ENCODE measurements around the gene C2CD4C. TPM values are rescaled to one million over a fixed set of nuclear protein-coding genes. Genes with fewer than 3 reads are reported as not detected.
"Not testable (repeated sequence)": the region's sequence is repeated elsewhere in the genome, so short reads cannot be mapped to it uniquely, and the experiment has no call there.

C2CD4C gene
- total RNA-seq, 1 experiment from 2014 or later = 1.8 TPM

GRCh38 chr19:453606-454005 is 44.7 kb upstream of the C2CD4C start:
- Histone ChIP-seq H3K36me3 (ENCODE audit: insufficient read depth, low read length, poor library complexity, severe bottlenecking) (no peaks in the 10 kb centered on the region), H3K27ac (ENCODE audit: low read depth, low read length, poor library complexity, severe bottlenecking) (no peak overlapping the region), H3K27me3 (replicated peaks; ENCODE audit: insufficient read depth, low read depth, low read length, poor library complexity) (no peaks in the 10 kb centered on the region), H3K4me3 (ENCODE audit: low read depth, low read length, poor library complexity, severe bottlenecking) (no peak overlapping the region), H3K4me1 (ENCODE audit: insufficient read depth, low read length, poor library complexity, severe bottlenecking) (no peaks in the 10 kb centered on the region), H3K9me3 (ENCODE audit: low read depth, low read length, poor library complexity, severe bottlenecking) (no peaks in the 10 kb centered on the region)
- POLR2A ChIA-PET (ENCODE audit: low non-redundant PET) = no interaction called here
- CTCF ChIA-PET = no interaction called here
- no peak for DNase-seq (ENCODE audit: low spot score)
- intact Hi-C loops (cut with micrococcal nuclease; ENCODE audit: unreplicated experiment) = no loop called here
- no TSS peak for BruUV-seq (replicated peaks)
- TF ChIP-seq CTCF (conservative IDR thresholded peaks at IDR 0.05; ENCODE audit: low read depth, low read length) (no peak), EZH2 (IDR thresholded peaks at IDR 0.05; ENCODE audit: borderline replicate concordance, low read depth, low read length, poor library complexity, severe bottlenecking) (no peak)

DNA sequence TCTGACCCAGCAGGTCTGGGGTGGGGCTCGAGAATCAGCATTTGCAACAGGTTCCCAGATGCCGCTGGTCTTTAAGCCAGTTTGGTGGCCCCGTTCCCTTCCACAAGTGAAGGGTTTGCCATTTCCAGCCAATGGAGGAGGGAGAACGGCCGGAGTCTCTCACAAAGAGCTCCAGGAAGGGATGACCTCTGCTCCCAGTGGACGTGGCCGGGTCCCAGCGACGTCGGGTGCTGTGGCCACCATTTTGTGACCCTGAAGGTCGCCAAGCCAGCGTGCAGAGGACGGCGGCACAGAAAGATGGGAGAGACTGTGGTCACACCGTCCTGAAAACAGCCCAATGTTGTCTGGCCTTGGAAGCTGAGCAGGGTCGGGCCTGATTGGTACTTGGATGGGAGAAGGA is 43.9 kb upstream of the C2CD4C start:
- H3K27ac ChIP-seq (ENCODE audit: low read depth, low read length, poor library complexity, severe bottlenecking) = no peak overlapping the region
- DNase-seq (ENCODE audit: low spot score) = no peak
- intact Hi-C loops (cut with micrococcal nuclease; ENCODE audit: unreplicated experiment) = no loop called here
- no peak for TF ChIP-seq CTCF (conservative IDR thresholded peaks at IDR 0.05; ENCODE audit: low read depth, low read length)
- TF ChIP-seq EZH2 (IDR thresholded peaks at IDR 0.05; ENCODE audit: borderline replicate concordance, low read depth, low read length, poor library complexity, severe bottlenecking) = no peak
- H3K27me3 ChIP-seq (replicated peaks; ENCODE audit: insufficient read depth, low read depth, low read length, poor library complexity) = no peaks in the 10 kb centered on the region
- no peaks in the 10 kb centered on the region for H3K9me3 ChIP-seq (ENCODE audit: low read depth, low read length, poor library complexity, severe bottlenecking)
- H3K4me3 ChIP-seq (ENCODE audit: low read depth, low read length, poor library complexity, severe bottlenecking) = no peak overlapping the region
- ChIA-PET CTCF (no interaction called here), POLR2A (ENCODE audit: low non-redundant PET) (no interaction called here)
- BruUV-seq (replicated peaks) = no TSS peak
- H3K36me3 ChIP-seq (ENCODE audit: insufficient read depth, low read length, poor library complexity, severe bottlenecking) = no peaks in the 10 kb centered on the region
- H3K4me1 ChIP-seq (ENCODE audit: insufficient read depth, low read length, poor library complexity, severe bottlenecking) = no peaks in the 10 kb centered on the region

DNA sequence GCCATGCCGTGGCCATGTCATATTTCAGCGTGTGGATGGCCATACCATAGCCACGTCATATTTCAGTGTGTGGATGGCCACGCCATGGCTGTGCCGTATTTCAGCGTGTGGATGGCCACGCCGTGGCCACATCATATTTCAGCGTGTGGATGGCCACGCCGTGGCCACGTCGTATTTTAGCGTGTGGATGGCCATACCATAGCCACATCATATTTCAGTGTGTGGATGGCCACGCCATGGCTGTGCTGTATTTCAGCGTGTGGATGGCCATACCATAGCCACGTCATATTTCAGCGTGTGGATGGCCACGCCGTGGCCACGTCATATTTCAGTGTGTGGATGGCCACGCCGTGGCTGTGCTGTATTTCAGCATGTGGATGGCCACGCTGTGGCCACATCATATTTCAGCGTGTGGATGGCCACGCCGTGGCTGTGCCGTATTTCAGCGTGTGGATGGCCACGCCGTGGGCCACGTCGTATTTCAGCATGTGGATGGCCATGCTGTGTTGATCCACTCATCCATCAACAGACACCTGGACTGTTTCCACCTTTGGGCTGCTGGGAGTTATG is 42.0 kb upstream of the C2CD4C start:
- H3K27me3 ChIP-seq (replicated peaks; ENCODE audit: insufficient read depth, low read depth, low read length, poor library complexity); BruUV-seq (replicated peaks); DNase-seq (ENCODE audit: low spot score); H3K36me3 ChIP-seq (ENCODE audit: insufficient read depth, low read length, poor library complexity, severe bottlenecking); H3K9me3 ChIP-seq (ENCODE audit: low read depth, low read length, poor library complexity, severe bottlenecking); POLR2A ChIA-PET (ENCODE audit: low non-redundant PET); H3K4me3 ChIP-seq (ENCODE audit: low read depth, low read length, poor library complexity, severe bottlenecking); H3K4me1 ChIP-seq (ENCODE audit: insufficient read depth, low read length, poor library complexity, severe bottlenecking); intact Hi-C loops (cut with micrococcal nuclease; ENCODE audit: unreplicated experiment); H3K27ac ChIP-seq (ENCODE audit: low read depth, low read length, poor library complexity, severe bottlenecking); CTCF ChIA-PET: not testable (repeated sequence)

GRCh38 chr19:449916-450315 is 41.0 kb upstream of the C2CD4C start:
- Histone ChIP-seq H3K4me1 (ENCODE audit: insufficient read depth, low read length, poor library complexity, severe bottlenecking) (no peaks in the 10 kb centered on the region), H3K27me3 (replicated peaks; ENCODE audit: insufficient read depth, low read depth, low read length, poor library complexity) (no peaks in the 10 kb centered on the region), H3K36me3 (ENCODE audit: insufficient read depth, low read length, poor library complexity, severe bottlenecking) (no peaks in the 10 kb centered on the region), H3K4me3 (ENCODE audit: low read depth, low read length, poor library complexity, severe bottlenecking) (no peak overlapping the region), H3K27ac (ENCODE audit: low read depth, low read length, poor library complexity, severe bottlenecking) (no peak overlapping the region), H3K9me3 (ENCODE audit: low read depth, low read length, poor library complexity, severe bottlenecking) (no peaks in the 10 kb centered on the region)
- POLR2A ChIA-PET (ENCODE audit: low non-redundant PET) = no interaction called here
- DNase-seq (ENCODE audit: low spot score) = no peak
- intact Hi-C loops (cut with micrococcal nuclease; ENCODE audit: unreplicated experiment) = no loop called here
- CTCF ChIA-PET = no interaction called here
- no peak for TF ChIP-seq EZH2 (IDR thresholded peaks at IDR 0.05; ENCODE audit: borderline replicate concordance, low read depth, low read length, poor library complexity, severe bottlenecking)
- no TSS peak for BruUV-seq (replicated peaks)

All from A673 (cell line).